Astrocyte (in vitro differentiated cells and primary cell): ENCODE results near the gene FOXP3.

Experiments
- EZH2 ChIP-seq: IDR thresholded peaks from 2 replicates; pipeline ENCODE4 v1.6.1; 2012; ENCODE audit warnings: mild to moderate bottlenecking, low read length, inconsistent platforms; ENCODE audit not compliant: insufficient read depth
- TF ChIP-seq, protein P1 (sequence below): IDR thresholded peaks from 2 replicates; pipeline ENCODE4 v1.5.1; 2011; ENCODE audit warnings: low read depth, mild to moderate bottlenecking, inconsistent platforms, low read length, moderate library complexity; ENCODE audit not compliant: insufficient read depth

DNA sequence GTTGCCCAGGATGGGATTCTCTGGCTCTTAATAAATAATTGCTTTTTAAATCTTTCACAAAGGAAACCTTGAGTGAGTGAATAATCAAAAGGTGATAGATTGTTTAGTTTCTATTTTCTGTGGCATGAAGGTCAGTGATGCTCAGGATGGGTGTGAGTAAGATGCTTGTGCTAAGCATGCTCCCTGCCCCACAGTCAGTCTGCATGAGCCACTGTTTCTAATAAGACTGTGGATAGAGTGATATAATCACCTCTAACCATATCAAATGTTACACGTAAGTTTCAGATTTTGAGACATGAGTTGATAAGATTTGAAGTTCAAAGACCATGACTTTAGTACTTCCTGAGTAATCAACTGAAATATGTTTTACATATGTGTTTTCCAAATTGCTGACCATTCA is 36.2 kb upstream of the FOXP3 start:
- TF ChIP-seq, protein P1, sequence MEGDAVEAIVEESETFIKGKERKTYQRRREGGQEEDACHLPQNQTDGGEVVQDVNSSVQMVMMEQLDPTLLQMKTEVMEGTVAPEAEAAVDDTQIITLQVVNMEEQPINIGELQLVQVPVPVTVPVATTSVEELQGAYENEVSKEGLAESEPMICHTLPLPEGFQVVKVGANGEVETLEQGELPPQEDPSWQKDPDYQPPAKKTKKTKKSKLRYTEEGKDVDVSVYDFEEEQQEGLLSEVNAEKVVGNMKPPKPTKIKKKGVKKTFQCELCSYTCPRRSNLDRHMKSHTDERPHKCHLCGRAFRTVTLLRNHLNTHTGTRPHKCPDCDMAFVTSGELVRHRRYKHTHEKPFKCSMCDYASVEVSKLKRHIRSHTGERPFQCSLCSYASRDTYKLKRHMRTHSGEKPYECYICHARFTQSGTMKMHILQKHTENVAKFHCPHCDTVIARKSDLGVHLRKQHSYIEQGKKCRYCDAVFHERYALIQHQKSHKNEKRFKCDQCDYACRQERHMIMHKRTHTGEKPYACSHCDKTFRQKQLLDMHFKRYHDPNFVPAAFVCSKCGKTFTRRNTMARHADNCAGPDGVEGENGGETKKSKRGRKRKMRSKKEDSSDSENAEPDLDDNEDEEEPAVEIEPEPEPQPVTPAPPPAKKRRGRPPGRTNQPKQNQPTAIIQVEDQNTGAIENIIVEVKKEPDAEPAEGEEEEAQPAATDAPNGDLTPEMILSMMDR: no peak
- no peak for TF ChIP-seq EZH2
